Effector memory CD4-positive, alpha-beta T cell (primary cell): ENCODE data around the gene IMMP2L.

Experiments
- DNase-seq, 3 donors: peaks; one replicate each; pipeline ENCODE4 v3.0.0-alpha.2; 2020
- H3K27ac ChIP-seq: 2 replicates; pipeline ENCODE4 v1.7.0; 2013; ENCODE audit warnings: mild to moderate bottlenecking, low read length, moderate library complexity; ENCODE audit not compliant: insufficient read depth, poor library complexity, severe bottlenecking
- H3K27me3 ChIP-seq: replicated peaks from 2 replicates; pipeline ENCODE4 v1.7.0; 2013; ENCODE audit warnings: mild to moderate bottlenecking, low read length; ENCODE audit not compliant: insufficient read depth, control insufficient read depth, poor library complexity, severe bottlenecking
- H3K36me3 ChIP-seq: 2 replicates; pipeline ENCODE4 v1.7.0; 2013; ENCODE audit warnings: mild to moderate bottlenecking, low read length, moderate library complexity; ENCODE audit not compliant: control insufficient read depth, insufficient read depth
- H3K4me1 ChIP-seq: 2 replicates; pipeline ENCODE4 v1.7.0; 2013; ENCODE audit warnings: low read length, mild to moderate bottlenecking; ENCODE audit not compliant: control insufficient read depth, insufficient read depth, poor library complexity, severe bottlenecking
- H3K4me3 ChIP-seq: 2 replicates; pipeline ENCODE4 v1.7.0; 2013; ENCODE audit warnings: low read length, low read depth, mild to moderate bottlenecking; ENCODE audit not compliant: insufficient read depth, poor library complexity, severe bottlenecking
- H3K9me3 ChIP-seq: 2 replicates; pipeline ENCODE4 v1.7.0; 2013; ENCODE audit warnings: mild to moderate bottlenecking, low read length, moderate library complexity; ENCODE audit not compliant: control insufficient read depth

Gene IMMP2L

GRCh38 chr7:111168182-111168581 lies 394.1 kb downstream of the IMMP2L start:
- Histone ChIP-seq H3K4me3 (no peak overlapping the region), H3K36me3 (no peaks in the 10 kb centered on the region), H3K9me3 (no peaks in the 10 kb centered on the region), H3K27me3 (no peaks in the 10 kb centered on the region), H3K27ac (no peak overlapping the region), H3K4me1 (no peaks in the 10 kb centered on the region)
- DNase-seq: no peak

GRCh38 chr7:111164442-111164841 lies 397.9 kb downstream of the IMMP2L start:
- Histone ChIP-seq H3K27me3 (no peaks in the 10 kb centered on the region), H3K9me3 (no peaks in the 10 kb centered on the region), H3K36me3 (no peaks in the 10 kb centered on the region), H3K4me3 (no peak overlapping the region), H3K4me1 (no peaks in the 10 kb centered on the region), H3K27ac (no peak overlapping the region)
- no peak for DNase-seq

- Histone ChIP-seq H3K27ac (no peak overlapping the region), H3K27me3 (no peaks in the 10 kb centered on the region), H3K4me3 (no peak overlapping the region), H3K36me3 (no peaks in the 10 kb centered on the region), H3K4me1 (no peaks in the 10 kb centered on the region), H3K9me3 (no peaks in the 10 kb centered on the region)
- no peak for DNase-seq
Observed at GRCh38 chr7:111162692-111163091, 399.6 kb downstream of the IMMP2L start.

- Histone ChIP-seq H3K27ac (no peak overlapping the region), H3K4me1 (no peaks in the 10 kb centered on the region), H3K9me3 (no peaks in the 10 kb centered on the region), H3K4me3 (no peak overlapping the region), H3K36me3 (no peaks in the 10 kb centered on the region), H3K27me3 (no peaks in the 10 kb centered on the region)
- DNase-seq: no peak
Observed at GRCh38 chr7:111160297-111160696, 402.0 kb downstream of the IMMP2L start.

- Histone ChIP-seq H3K4me3 (no peak overlapping the region), H3K9me3 (no peaks in the 10 kb centered on the region), H3K27me3 (no peaks in the 10 kb centered on the region), H3K36me3 (no peaks in the 10 kb centered on the region), H3K27ac (no peak overlapping the region), H3K4me1 (no peaks in the 10 kb centered on the region)
- DNase-seq: no peak
Observed at GRCh38 chr7:111159426-111159825, 402.9 kb downstream of the IMMP2L start.

- no peak overlapping the region for H3K27ac ChIP-seq
- no peak for DNase-seq
- no peaks in the 10 kb centered on the region for H3K36me3 ChIP-seq
- H3K4me1 ChIP-seq: no peaks in the 10 kb centered on the region
- no peak overlapping the region for H3K4me3 ChIP-seq
- H3K9me3 ChIP-seq: no peaks in the 10 kb centered on the region
- no peaks in the 10 kb centered on the region for H3K27me3 ChIP-seq
Observed at GRCh38 chr7:111150709-111151108, 411.6 kb downstream of the IMMP2L start.

GRCh38 chr7:111147708-111148533 lies 414.4 kb downstream of the IMMP2L start:
- DNase-seq: no peak
- H3K27ac ChIP-seq: no peak overlapping the region
- H3K9me3 ChIP-seq: no peaks in the 10 kb centered on the region
- no peak overlapping the region for H3K4me3 ChIP-seq
- no peaks in the 10 kb centered on the region for H3K36me3 ChIP-seq
- no peaks in the 10 kb centered on the region for H3K27me3 ChIP-seq
- H3K4me1 ChIP-seq: no peaks in the 10 kb centered on the region

DNA sequence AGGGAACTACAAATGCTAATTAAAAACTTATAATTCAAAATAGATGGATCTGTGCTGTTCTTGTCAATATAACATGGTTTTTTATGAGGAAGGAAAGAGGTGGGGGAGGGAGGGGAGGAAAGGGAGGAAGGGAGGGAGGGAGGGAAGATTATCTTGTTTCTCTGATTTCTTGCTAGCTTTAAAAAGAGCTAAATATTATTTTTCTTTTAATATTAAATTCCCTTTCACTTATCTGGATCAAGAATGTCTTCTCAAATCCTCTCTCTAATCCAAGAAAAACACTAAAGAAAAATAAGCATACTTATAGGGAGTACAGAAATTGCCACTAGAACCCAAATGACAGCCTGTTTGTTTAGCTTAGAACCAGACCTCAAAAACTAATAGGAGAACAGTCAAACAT lies 416.2 kb downstream of the IMMP2L start:
- Histone ChIP-seq H3K4me3 (no peak overlapping the region), H3K4me1 (no peaks in the 10 kb centered on the region), H3K9me3 (no peaks in the 10 kb centered on the region), H3K36me3 (no peaks in the 10 kb centered on the region), H3K27ac (no peak overlapping the region), H3K27me3 (no peaks in the 10 kb centered on the region)
- DNase-seq: no peak

- Histone ChIP-seq H3K27ac (no peak overlapping the region), H3K27me3 (no peaks in the 10 kb centered on the region), H3K4me1 (no peaks in the 10 kb centered on the region), H3K36me3 (no peaks in the 10 kb centered on the region), H3K9me3 (no peaks in the 10 kb centered on the region), H3K4me3 (no peak overlapping the region)
- DNase-seq: no peak
Observed at GRCh38 chr7:111145472-111145871, 416.8 kb downstream of the IMMP2L start.

DNA sequence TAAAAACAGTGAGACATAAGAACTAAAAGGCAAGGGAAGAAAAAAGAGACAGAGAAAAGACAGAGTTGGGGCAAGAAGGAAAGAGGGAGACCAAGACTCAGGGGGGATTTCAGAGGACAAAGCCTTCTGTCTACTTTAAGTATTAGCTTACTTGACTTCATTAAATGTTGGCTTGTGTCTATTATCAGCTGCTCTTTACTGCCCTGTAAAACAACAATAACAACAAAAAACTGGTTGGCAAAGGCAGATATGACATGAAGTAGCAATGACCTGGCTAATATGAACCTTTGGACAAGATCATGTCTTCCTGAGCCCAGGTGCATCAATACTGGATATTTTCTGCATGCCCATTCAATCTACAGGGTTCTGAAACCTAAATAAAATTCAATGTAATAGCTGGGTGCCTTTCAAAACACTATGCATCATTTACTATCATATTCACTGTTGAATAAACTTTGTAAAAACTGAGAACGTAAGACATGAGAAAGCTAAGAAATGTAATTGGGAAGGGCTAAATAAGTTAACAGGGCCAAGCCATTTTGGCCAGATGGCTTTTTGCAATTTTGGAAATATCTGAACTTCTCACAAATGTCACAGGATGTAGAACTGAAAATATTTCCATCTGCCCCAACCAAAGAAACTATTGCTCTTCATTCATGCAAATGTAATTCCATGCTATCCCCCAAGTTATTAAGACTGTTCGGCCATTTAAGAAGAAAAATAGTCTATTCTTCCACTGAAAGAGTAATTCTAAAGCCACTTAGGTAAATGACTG lies 422.0 kb downstream of the IMMP2L start:
- Histone ChIP-seq H3K36me3 (no peaks in the 10 kb centered on the region), H3K4me3 (no peak overlapping the region), H3K9me3 (no peaks in the 10 kb centered on the region), H3K4me1 (peaks cover 9% of the 10 kb centered on the region), H3K27me3 (no peaks in the 10 kb centered on the region), H3K27ac (no peak overlapping the region)
- no peak for DNase-seq
